ENCODE results near the gene PRDM16. TPM values are rescaled to one million over a fixed set of nuclear protein-coding genes. Genes with fewer than 3 reads are reported as not detected.

PRDM16 gene
- total and polyA plus RNA-seq, 2 of the 13 experiments (the other 11 are each of a cell fraction or from before 2014, with no cell fraction given): 0.15 to 0.81 TPM

GRCh38 chr1:3170561-3171453 is 101.8 kb downstream of the PRDM16 start (continued):
- TF ChIP-seq ZBTB26 (CRISPR knock-in tag; IDR thresholded peaks at IDR 0.05; ENCODE audit: borderline replicate concordance) (no peak), GABPB1 (CRISPR knock-in tag; IDR thresholded peaks at IDR 0.05) (peak; percentile 52; the same call in 1 of the 2 replicates), ZKSCAN5 (CRISPR knock-in tag; IDR thresholded peaks at IDR 0.05) (no peak), RELA (CRISPR knock-in tag; IDR thresholded peaks at IDR 0.05) (no peak), MTERF4 (CRISPR knock-in tag; IDR thresholded peaks at IDR 0.05) (no peak), CREM (IDR thresholded peaks at IDR 0.05) (no peak), CREM (CRISPR knock-in tag; IDR thresholded peaks at IDR 0.05) (no peak), ZNF768 (CRISPR knock-in tag; IDR thresholded peaks at IDR 0.05) (peak; percentile 54; the same call in 1 of the 2 replicates), MTA1 (CRISPR knock-in tag; IDR thresholded peaks at IDR 0.05; ENCODE audit: borderline replicate concordance) (0 out of 2 replicates have a peak, but pooled peaks have one; percentile 62), ZNF292 (CRISPR knock-in tag; IDR thresholded peaks at IDR 0.05; ENCODE audit: borderline replicate concordance, low read depth) (peak; percentile 53; the same call in 1 of the 2 replicates), ZSCAN12 (CRISPR knock-in tag; IDR thresholded peaks at IDR 0.05) (no peak), ZNF782 (CRISPR knock-in tag; IDR thresholded peaks at IDR 0.05; ENCODE audit: borderline replicate concordance) (no peak), TFDP2 (CRISPR knock-in tag; IDR thresholded peaks at IDR 0.05) (no peak; the same call in 1 of the 2 replicates), ZBTB39 (CRISPR knock-in tag; IDR thresholded peaks at IDR 0.05) (no peak), ZNF33A (CRISPR knock-in tag; IDR thresholded peaks at IDR 0.05; ENCODE audit: borderline replicate concordance) (no peak), ZNF670 (CRISPR knock-in tag; IDR thresholded peaks at IDR 0.05; ENCODE audit: borderline replicate concordance) (no peak), TBL1XR1 (IDR thresholded peaks at IDR 0.05; ENCODE audit: borderline replicate concordance, low read length, partially characterized antibody) (no peak), ZNF598 (CRISPR knock-in tag; IDR thresholded peaks at IDR 0.05; ENCODE audit: borderline replicate concordance) (no peak), POLR2G (IDR thresholded peaks at IDR 0.05; ENCODE audit: low read depth, low read length) (0 out of 2 replicates have a peak, but pooled peaks have one; percentile 19), HES4 (CRISPR knock-in tag; IDR thresholded peaks at IDR 0.05; ENCODE audit: borderline replicate concordance) (no peak; the same call in 1 of the 2 replicates)
